Adrenal gland (tissue), 12 donors: ENCODE data around the gene SLC22A16. TPM values are rescaled to one million over a fixed set of nuclear protein-coding genes. Genes with fewer than 3 reads are reported as not detected.

Source experiments
- DNase-seq, 7 donors: peaks; one replicate each; pipeline ENCODE4 v3.0.0-alpha.2; 2019 to 2020
- H3K27ac ChIP-seq, 5 donors: fragments of 200-600 bp; sonication (generic) in 4 of 5; 1 replicate in 3 of 5; 2 replicates in 2 of 5; pipeline versions ENCODE4 v1.5.1 to v1.8.0; 2016 to 2020; ENCODE audit warnings: mild to moderate bottlenecking in 1 of 5
- H3K27me3 ChIP-seq: fragments of 200-600 bp; 2 replicates; pipeline ENCODE4 v1.8.0; 2021
- H3K36me3 ChIP-seq, 2 donors: fragments of 200-600 bp; replicated peaks in 1 of 2; 1 replicate in 1 of 2; 2 replicates in 1 of 2; pipeline versions ENCODE4 v1.5.1 to v1.8.0; 2018 to 2022
- H3K4me1 ChIP-seq, 2 donors: fragments of 200-600 bp; replicated peaks in 1 of 2; 1 replicate in 1 of 2; 2 replicates in 1 of 2; pipeline versions ENCODE4 v1.5.1 to v1.8.0; 2018 to 2021
- H3K4me3 ChIP-seq, 4 donors: fragments of 200-600 bp; sonication (generic) in 3 of 4; one replicate each; pipeline ENCODE4 v1.5.1; 2016 to 2018
- H3K9me3 ChIP-seq, 3 donors: fragments of 200-600 bp; sonication (generic) in 1 of 3; replicated peaks in 1 of 3; 1 replicate in 2 of 3; 2 replicates in 1 of 3; pipeline versions ENCODE4 v1.5.1 to v1.8.0; 2016 to 2021
- CTCF ChIP-seq, 6 experiments: fragments of 450-650 bp in 4 of 6; fragments of 200-600 bp in 2 of 6; sonication (generic) in 1 of 6; IDR thresholded peaks; 1 replicate in 5 of 6; 2 replicates in 1 of 6; pipeline versions ENCODE4 v1.5.1 to v1.8.0; 2016 to 2021; ENCODE audit warnings: antibody characterized with exemption in 6 of 6, mild to moderate bottlenecking in 2 of 6, moderate library complexity in 1 of 6
- POLR2A ChIP-seq, 2 donors: fragments of 450-650 bp; IDR thresholded peaks; one replicate each; pipeline ENCODE4 v1.6.1; 2017; ENCODE audit warnings: antibody characterized with exemption in 2 of 2, mild to moderate bottlenecking in 2 of 2, moderate library complexity in 1 of 2
- WGBS, 4 donors: extraction: QIAGEN DNeasy Blood & Tissue Kit in 2 of 4; methylation state at CpG; one replicate each; pipeline versions ENCODE4 v1.1.5 to v1.1.7; 2013 to 2017; 5-methylcytosine and 5-hydroxymethylcytosine counted together
- intact Hi-C, 2 donors: fragments of 100-400 bp; cut with DNase I; formaldehyde crosslinking; loops; one replicate each; pipeline versions ENCODE4 v1.14.1 to v1.15.0; 2022 to 2023
- polyA plus RNA-seq, 3 donors: library from polyadenylated mRNA; stranded (reverse); fragments of 200-250 nt in 2 of 3; fragments of 350-450 nt in 1 of 3; fragmentation: Illumina TruSeq in 1 of 3; extraction: RNeasy Lipid Tissue Mini Kit (QIAGEN cat#74804) in 1 of 3; gene quantifications; one replicate each; pipeline ENCODE4 v1.2.3, GENCODE V29; 2013 to 2014
- total RNA-seq, 9 donors: library from RNA; depleted of rRNA in 4 of 9; stranded (reverse); fragments of >200 nt in 4 of 9; fragments of 120-200 nt in 1 of 9; fragmentation: NEBNext Ultra II Directional in 1 of 9; extraction: Animal tissue kit (Norgen Biotek cat#: 25700) in 1 of 9; gene quantifications; one replicate each; pipeline versions ENCODE4 v1.1.0 to v1.2.4, GENCODE V29; 2013 to 2023
- donor health status: healthy with polysubstance abuse.
- donor health status: Bipolar disorder and iron deficiency.
- donor health status: DM: yes; HTN: yes; CAD: no.
- donor health status: DM: no; HTN: no; CAD: no.
- donor health status: DM: no; HTN: no; CAD: no.
- donor health status: DM: yes; HTN: yes; CAD: no.

SLC22A16 gene
- total and polyA plus RNA-seq, 12 donors, result 0.11 to 1.6 (median 0.34) TPM; not detected in 7

- TF ChIP-seq CTCF (IDR thresholded peaks at IDR 0.05), result no peak
- no peak for TF ChIP-seq POLR2A (IDR thresholded peaks at IDR 0.05)
- Histone ChIP-seq H3K4me1 (no peaks in the 10 kb centered on the region), H3K4me3 (no peak overlapping the region), H3K27me3 (no peaks in the 10 kb centered on the region), H3K9me3 (no peaks in the 10 kb centered on the region), H3K36me3 (no peaks in the 10 kb centered on the region), H3K27ac (no peak overlapping the region)
- DNase-seq, result no peak
- 84 to 89% (median 88%) methylated on average over 3 of the region's 3 CpGs for WGBS, 4 donors
- intact Hi-C loops, result no loop called here
These were observed 19.7 kb downstream of the SLC22A16 start for GRCh38 chr6:110456694-110457093.

- TF ChIP-seq POLR2A (IDR thresholded peaks at IDR 0.05), result no peak
- TF ChIP-seq CTCF (IDR thresholded peaks at IDR 0.05), result no peak
- Histone ChIP-seq H3K4me3 (no peak overlapping the region), H3K36me3 (no peaks in the 10 kb centered on the region), H3K27ac (no peak overlapping the region), H3K27me3 (no peaks in the 10 kb centered on the region), H3K4me1 (no peaks in the 10 kb centered on the region), H3K9me3 (no peaks in the 10 kb centered on the region)
- 66 to 77% (median 74%) methylated on average over 4 of the region's 4 CpGs for WGBS, 4 donors
- intact Hi-C loops, result no loop called here
- no peak for DNase-seq
These were observed 26.9 kb downstream of the SLC22A16 start for GRCh38 chr6:110449541-110449895.

GRCh38 chr6:110448846-110449540, 27.4 kb downstream of the SLC22A16 start:
- intact Hi-C loops, result no loop called here
- H3K36me3 ChIP-seq, result no peaks in the 10 kb centered on the region
- no peaks in the 10 kb centered on the region for H3K27me3 ChIP-seq
- H3K4me3 ChIP-seq, result no peak overlapping the region
- no peaks in the 10 kb centered on the region for H3K4me1 ChIP-seq
- 49 to 59% (median 51%) methylated on average over 4 of the region's 4 CpGs for WGBS, 4 donors
- H3K27ac ChIP-seq, result no peak overlapping the region
- no peak for DNase-seq
- H3K9me3 ChIP-seq, result no peaks in the 10 kb centered on the region
- TF ChIP-seq CTCF (IDR thresholded peaks at IDR 0.05) (no peak), POLR2A (IDR thresholded peaks at IDR 0.05) (no peak)

- DNase-seq, result no peak
- H3K9me3 ChIP-seq, result no peaks in the 10 kb centered on the region
- 86 to 98% (median 87%) methylated on average over 3 of the region's 3 CpGs for WGBS, 4 donors
These were observed 28.7 kb downstream of the SLC22A16 start for GRCh38 chr6:110447761-110448160.

More at GRCh38 chr6:110447761-110448160, 28.7 kb downstream of the SLC22A16 start:
- Histone ChIP-seq H3K27me3 (no peaks in the 10 kb centered on the region), H3K36me3 (no peaks in the 10 kb centered on the region), H3K4me3 (no peak overlapping the region), H3K27ac (no peak overlapping the region), H3K4me1 (no peaks in the 10 kb centered on the region)
- intact Hi-C loops, result no loop called here
- no peak for TF ChIP-seq POLR2A (IDR thresholded peaks at IDR 0.05)
- no peak for TF ChIP-seq CTCF (IDR thresholded peaks at IDR 0.05)
